Keratinocyte (primary cell): Measurements from ENCODE around the gene NXN. TPM values are rescaled to one million over a fixed set of nuclear protein-coding genes. Genes with fewer than 3 reads are reported as not detected.

Source experiments
- DNase-seq: peaks from one replicate; pipeline ENCODE4 v3.0.0-alpha.2; 2011; ENCODE audit warnings: low read depth, missing footprints, low spot score
- FAIRE-seq: peaks from 2 replicates; lab custom pipeline; 2011; peaks lifted over from hg19 to GRCh38; lab: Jason Lieb, UNC
- H2AFZ ChIP-seq: 2 replicates; pipeline ENCODE4 v1.6.0; 2012; ENCODE audit warnings: low read length, control low read depth, inconsistent platforms; ENCODE audit not compliant: control insufficient read depth
- H3K27ac ChIP-seq: 2 replicates; pipeline ENCODE4 v1.5.1; 2011; ENCODE audit warnings: low read length; ENCODE audit not compliant: control insufficient read depth, insufficient read depth
- H3K27me3 ChIP-seq: 3 replicates; pipeline ENCODE4 v1.6.0; 2011; ENCODE audit warnings: low read length; ENCODE audit not compliant: control insufficient read depth, insufficient read depth; ENCODE audit errors: extremely low read depth
- H3K36me3 ChIP-seq, 2 experiments: 2 replicates in 1 of 2; 3 replicates in 1 of 2; pipeline ENCODE4 v1.5.1; 2011; ENCODE audit warnings: low read length in 2 of 2, mild to moderate bottlenecking in 1 of 2; ENCODE audit not compliant: control insufficient read depth in 2 of 2, insufficient read depth in 2 of 2; ENCODE audit errors: extremely low read depth in 1 of 2
- H3K4me1 ChIP-seq: 3 replicates; pipeline ENCODE4 v1.5.1; 2011; ENCODE audit warnings: low read length; ENCODE audit not compliant: control insufficient read depth, insufficient read depth; ENCODE audit errors: extremely low read depth
- H3K4me2 ChIP-seq: 3 replicates; pipeline ENCODE4 v1.6.0; 2011; ENCODE audit warnings: low read depth, low read length; ENCODE audit not compliant: control insufficient read depth, insufficient read depth; ENCODE audit errors: extremely low read depth
- H3K4me3 ChIP-seq, 3 experiments: fragments of 200-600 bp in 1 of 3; sonication (generic) in 1 of 3; 2 replicates in 2 of 3; 3 replicates in 1 of 3; pipeline ENCODE4 v1.5.1; 2011 to 2016; ENCODE audit warnings: low read length in 3 of 3, mild to moderate bottlenecking in 3 of 3, control low read depth in 2 of 3, inconsistent platforms in 1 of 3, low read depth in 1 of 3, mixed read lengths in 1 of 3, mixed run types in 1 of 3, moderate library complexity in 1 of 3; ENCODE audit not compliant: control insufficient read depth in 2 of 3, insufficient read depth in 2 of 3; ENCODE audit errors: extremely low read depth in 1 of 3
- H3K79me2 ChIP-seq: 2 replicates; pipeline ENCODE4 v1.6.0; 2012; ENCODE audit warnings: low read length; ENCODE audit not compliant: control insufficient read depth, insufficient read depth
- H3K9ac ChIP-seq: 3 replicates; pipeline ENCODE4 v1.6.0; 2011; ENCODE audit warnings: low read length; ENCODE audit not compliant: control insufficient read depth, insufficient read depth; ENCODE audit errors: extremely low read depth
- H3K9me1 ChIP-seq: 3 replicates; pipeline ENCODE4 v1.6.0; 2011; ENCODE audit warnings: low read length; ENCODE audit not compliant: control insufficient read depth, insufficient read depth; ENCODE audit errors: extremely low read depth
- H3K9me3 ChIP-seq: 2 replicates; pipeline ENCODE4 v1.5.1; 2012; ENCODE audit warnings: low read depth, low read length; ENCODE audit not compliant: control insufficient read depth
- H4K20me1 ChIP-seq: 3 replicates; pipeline ENCODE4 v1.6.0; 2011; ENCODE audit warnings: low read length; ENCODE audit not compliant: control insufficient read depth, insufficient read depth; ENCODE audit errors: extremely low read depth
- EZH2 ChIP-seq: IDR thresholded peaks from one replicate; pipeline ENCODE4 v1.6.1; 2012; ENCODE audit warnings: inconsistent platforms, mild to moderate bottlenecking, low read length, moderate library complexity
- dilution Hi-C: fragments of 300-500 bp; cut with MboI; formaldehyde crosslinking; loops from one replicate; pipeline ENCODE4 v1.7.0; 2020; ENCODE audit warnings: low sequenced_read_pairs; ENCODE audit not compliant: extremely low pct_ligation_motif_present
- polyA plus RNA-seq, 5 experiments: library from polyadenylated mRNA; depleted of rRNA in 3 of 5; stranded (reverse) in 3 of 5; stranded (forward) in 1 of 5; unstranded in 1 of 5; fragments of >200 nt; gene quantifications; 1 replicate in 1 of 5; 2 replicates in 3 of 5; 3 replicates in 1 of 5; pipeline versions ENCODE4 v1.2.1 to v1.2.3, GENCODE V29; 2011 to 2012; ENCODE audit warnings: missing spikeins in 2 of 5, low read depth in 1 of 5, low replicate concordance in 1 of 5
- TF ChIP-seq, protein P1 (sequence below), 3 experiments: IDR thresholded peaks in 1 of 3; conservative IDR thresholded peaks in 1 of 3; optimal IDR thresholded peaks in 1 of 3; 2 replicates in 2 of 3; 3 replicates in 1 of 3; pipeline versions ENCODE3 to v1.5.1; 2011; ENCODE audit warnings: low read length in 3 of 3, mild to moderate bottlenecking in 3 of 3, moderate library complexity in 2 of 3, control low read depth in 1 of 3, inconsistent platforms in 1 of 3; ENCODE audit not compliant: insufficient read depth in 2 of 3; ENCODE audit errors: extremely low read depth in 1 of 3

Gene NXN
- polyA plus RNA-seq, 1 donor (not counting 4 experiments of a cell fraction or from before 2014, with no cell fraction given), result 94.4 TPM

DNA sequence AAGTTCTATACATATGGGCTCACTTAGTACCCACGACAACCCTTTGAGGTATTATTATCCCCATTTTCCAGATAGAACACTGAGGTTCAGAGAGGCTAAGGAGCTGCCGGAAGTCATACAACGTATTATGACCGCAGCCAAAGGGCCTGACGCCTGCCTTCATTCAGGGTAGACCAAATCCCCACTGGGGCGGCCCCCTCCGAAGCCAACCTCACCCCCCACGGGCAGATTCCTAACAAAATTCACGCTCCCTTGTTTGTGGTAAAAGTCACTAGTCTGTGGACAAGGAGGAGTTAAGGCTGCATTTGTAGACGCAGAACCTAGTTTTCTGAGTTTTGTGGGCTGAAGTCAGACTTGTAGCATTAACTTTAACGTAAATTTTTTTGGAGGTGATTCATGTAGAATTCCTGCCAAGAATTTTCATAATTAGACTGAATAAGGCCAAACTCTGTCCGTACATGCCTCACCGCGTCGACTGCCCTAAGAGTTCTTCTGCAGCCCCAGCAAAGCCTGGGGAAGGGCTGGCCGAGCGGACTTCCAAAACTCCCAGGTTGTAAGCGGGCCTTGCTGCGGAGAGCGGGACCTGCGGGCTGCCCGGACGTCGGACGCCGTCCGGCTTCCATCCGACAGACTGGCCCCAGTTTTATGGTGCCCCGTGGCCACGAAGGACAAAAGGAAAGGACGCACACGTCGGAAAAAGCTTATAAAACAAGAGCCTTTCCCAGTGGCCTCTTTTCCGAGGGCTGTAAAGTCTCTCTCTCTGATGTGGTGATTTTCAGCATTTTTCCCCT lies 75.7 kb downstream of the NXN start:
- FAIRE-seq, result peak; percentile 93
- peak overlapping the region; percentile 61 for H3K4me2 ChIP-seq
- peak overlapping the region; percentile 75 for H3K27ac ChIP-seq
- H3K9ac ChIP-seq, result peak overlapping the region; percentile 75
- H3K36me3 ChIP-seq, result no peaks in the 10 kb centered on the region
- peak; percentile 84 for DNase-seq
- peak overlapping the region in 1 of 3 experiments; percentile 6 for H3K4me3 ChIP-seq
- H3K4me1 ChIP-seq, result peaks cover 54% of the 10 kb centered on the region
- peaks cover 80% of the 10 kb centered on the region for H3K79me2 ChIP-seq
- H4K20me1 ChIP-seq, result no peaks in the 10 kb centered on the region
- no peaks in the 10 kb centered on the region for H3K9me1 ChIP-seq
- TF ChIP-seq EZH2, result no peak
- TF ChIP-seq, protein P1, sequence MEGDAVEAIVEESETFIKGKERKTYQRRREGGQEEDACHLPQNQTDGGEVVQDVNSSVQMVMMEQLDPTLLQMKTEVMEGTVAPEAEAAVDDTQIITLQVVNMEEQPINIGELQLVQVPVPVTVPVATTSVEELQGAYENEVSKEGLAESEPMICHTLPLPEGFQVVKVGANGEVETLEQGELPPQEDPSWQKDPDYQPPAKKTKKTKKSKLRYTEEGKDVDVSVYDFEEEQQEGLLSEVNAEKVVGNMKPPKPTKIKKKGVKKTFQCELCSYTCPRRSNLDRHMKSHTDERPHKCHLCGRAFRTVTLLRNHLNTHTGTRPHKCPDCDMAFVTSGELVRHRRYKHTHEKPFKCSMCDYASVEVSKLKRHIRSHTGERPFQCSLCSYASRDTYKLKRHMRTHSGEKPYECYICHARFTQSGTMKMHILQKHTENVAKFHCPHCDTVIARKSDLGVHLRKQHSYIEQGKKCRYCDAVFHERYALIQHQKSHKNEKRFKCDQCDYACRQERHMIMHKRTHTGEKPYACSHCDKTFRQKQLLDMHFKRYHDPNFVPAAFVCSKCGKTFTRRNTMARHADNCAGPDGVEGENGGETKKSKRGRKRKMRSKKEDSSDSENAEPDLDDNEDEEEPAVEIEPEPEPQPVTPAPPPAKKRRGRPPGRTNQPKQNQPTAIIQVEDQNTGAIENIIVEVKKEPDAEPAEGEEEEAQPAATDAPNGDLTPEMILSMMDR (optimal IDR thresholded peaks at IDR 0.05 in 1 of 3, IDR thresholded peaks at IDR 0.05 in 1 of 3, conservative IDR thresholded peaks at IDR 0.05 in 1 of 3; ENCODE audit: extremely low read depth in 1 of 3, insufficient read depth in 2 of 3, low read length in 3 of 3), result no peak
- H2AFZ ChIP-seq, result no peak overlapping the region
- H3K9me3 ChIP-seq, result no peaks in the 10 kb centered on the region
- H3K27me3 ChIP-seq, result no peaks in the 10 kb centered on the region
- dilution Hi-C loops, result no loop called here

DNA sequence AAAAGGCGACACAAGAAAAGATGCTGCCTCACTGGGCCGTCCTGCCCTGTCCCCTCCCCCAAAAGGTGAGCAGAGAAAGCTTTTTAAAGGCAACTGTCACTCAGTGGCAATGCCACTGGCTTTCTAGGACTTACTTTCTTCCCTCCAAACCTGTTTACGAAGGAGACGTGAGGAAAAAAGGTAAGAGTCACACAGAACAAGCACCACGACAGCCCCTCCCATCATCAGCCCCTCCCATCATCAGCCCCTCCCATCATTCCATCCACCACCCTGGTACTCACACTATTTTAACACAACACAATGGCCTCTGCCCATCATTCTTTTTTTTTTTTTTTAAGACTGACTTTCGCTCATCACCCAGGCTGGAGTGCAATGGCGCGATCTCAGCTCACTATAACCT lies 77.1 kb downstream of the NXN start:
- H4K20me1 ChIP-seq, result peaks cover under 1% of the 10 kb centered on the region
- no peak for DNase-seq
- no peak overlapping the region for H3K4me3 ChIP-seq
- peaks cover 54% of the 10 kb centered on the region for H3K4me1 ChIP-seq
- no peaks in the 10 kb centered on the region for H3K27me3 ChIP-seq
- H3K4me2 ChIP-seq, result peak overlapping the region; percentile 48
- H3K36me3 ChIP-seq, result no peaks in the 10 kb centered on the region
- peaks cover 75% of the 10 kb centered on the region for H3K79me2 ChIP-seq
- no peaks in the 10 kb centered on the region for H3K9me1 ChIP-seq
- peak; percentile 73 for FAIRE-seq
- no peak for TF ChIP-seq EZH2
- TF ChIP-seq, protein P1 (optimal IDR thresholded peaks at IDR 0.05 in 1 of 3, IDR thresholded peaks at IDR 0.05 in 1 of 3, conservative IDR thresholded peaks at IDR 0.05 in 1 of 3; ENCODE audit: extremely low read depth in 1 of 3, insufficient read depth in 2 of 3, low read length in 3 of 3), result no peak
- H3K27ac ChIP-seq, result peak overlapping the region; percentile 58
- dilution Hi-C loops, result no loop called here
- H3K9me3 ChIP-seq, result no peaks in the 10 kb centered on the region
- H3K9ac ChIP-seq, result peak overlapping the region; percentile 45
- H2AFZ ChIP-seq, result no peak overlapping the region
